Breast epithelium (tissue), 4 donors: ENCODE data around the gene SECTM1. TPM values are rescaled to one million over a fixed set of nuclear protein-coding genes. Genes with fewer than 3 reads are reported as not detected.

Experiments
- DNase-seq, 2 donors: peaks; one replicate each; pipeline ENCODE4 v3.0.0-alpha.2; 2019; ENCODE audit warnings: low spot score in 2 of 2
- H3K27ac ChIP-seq, 2 donors: fragments of 200-600 bp; sonication (generic) in 1 of 2; one replicate each; pipeline ENCODE4 v1.5.1; 2016 to 2019; ENCODE audit warnings: mild to moderate bottlenecking in 1 of 2
- H3K27me3 ChIP-seq, 2 donors: fragments of 200-600 bp; sonication (generic) in 1 of 2; one replicate each; pipeline versions ENCODE4 v1.5.1 to v1.6.0; 2017 to 2019; ENCODE audit warnings: control low read depth in 1 of 2, mild to moderate bottlenecking in 1 of 2
- H3K36me3 ChIP-seq: fragments of 200-600 bp; one replicate; pipeline ENCODE4 v1.5.1; 2019
- H3K4me1 ChIP-seq, 2 donors: fragments of 200-600 bp; sonication (generic); one replicate each; pipeline ENCODE4 v1.5.1; 2016 to 2019; ENCODE audit warnings: control low read depth in 1 of 2
- H3K4me3 ChIP-seq, 3 donors: fragments of 200-600 bp; sonication (generic); 1 replicate in 2 of 3; 2 replicates in 1 of 3; pipeline ENCODE4 v1.5.1; 2016 to 2019; ENCODE audit warnings: mild to moderate bottlenecking in 3 of 3, moderate library complexity in 2 of 3
- H3K9me3 ChIP-seq, 2 donors: fragments of 200-600 bp; sonication (generic) in 1 of 2; one replicate each; pipeline ENCODE4 v1.5.1; 2016 to 2019; ENCODE audit warnings: control low read depth in 1 of 2
- POLR2A ChIP-seq: fragments of 450-650 bp; IDR thresholded peaks from one replicate; pipeline ENCODE4 v1.6.1; 2016; ENCODE audit warnings: antibody characterized with exemption, mild to moderate bottlenecking, moderate library complexity
- POLR2AphosphoS5 ChIP-seq, 3 donors: sonication (generic); formaldehyde crosslinking; IDR thresholded peaks; one replicate each; pipeline ENCODE4 v1.6.1; 2017; ENCODE audit warnings: antibody characterized with exemption in 3 of 3
- intact Hi-C: fragments of 100-400 bp; cut with DNase I; formaldehyde crosslinking; loops from one replicate; pipeline ENCODE4 v1.15.1; 2023; ENCODE audit warnings: low total_unique reads
- total RNA-seq, 3 donors: library from RNA; depleted of rRNA; stranded (reverse); fragments of >200 nt; gene quantifications; one replicate each; pipeline ENCODE4 v1.1.0, GENCODE V29; 2016
- TF ChIP-seq, protein P1 (sequence below), 3 donors: fragments of 450-650 bp; IDR thresholded peaks; one replicate each; pipeline ENCODE4 v1.5.1; 2016 to 2017; ENCODE audit warnings: antibody characterized with exemption in 3 of 3, mild to moderate bottlenecking in 3 of 3, moderate library complexity in 3 of 3

Gene SECTM1
- total RNA-seq, 3 donors from 2014 or later: 11.5 to 23.9 (median 16.2) TPM

DNA sequence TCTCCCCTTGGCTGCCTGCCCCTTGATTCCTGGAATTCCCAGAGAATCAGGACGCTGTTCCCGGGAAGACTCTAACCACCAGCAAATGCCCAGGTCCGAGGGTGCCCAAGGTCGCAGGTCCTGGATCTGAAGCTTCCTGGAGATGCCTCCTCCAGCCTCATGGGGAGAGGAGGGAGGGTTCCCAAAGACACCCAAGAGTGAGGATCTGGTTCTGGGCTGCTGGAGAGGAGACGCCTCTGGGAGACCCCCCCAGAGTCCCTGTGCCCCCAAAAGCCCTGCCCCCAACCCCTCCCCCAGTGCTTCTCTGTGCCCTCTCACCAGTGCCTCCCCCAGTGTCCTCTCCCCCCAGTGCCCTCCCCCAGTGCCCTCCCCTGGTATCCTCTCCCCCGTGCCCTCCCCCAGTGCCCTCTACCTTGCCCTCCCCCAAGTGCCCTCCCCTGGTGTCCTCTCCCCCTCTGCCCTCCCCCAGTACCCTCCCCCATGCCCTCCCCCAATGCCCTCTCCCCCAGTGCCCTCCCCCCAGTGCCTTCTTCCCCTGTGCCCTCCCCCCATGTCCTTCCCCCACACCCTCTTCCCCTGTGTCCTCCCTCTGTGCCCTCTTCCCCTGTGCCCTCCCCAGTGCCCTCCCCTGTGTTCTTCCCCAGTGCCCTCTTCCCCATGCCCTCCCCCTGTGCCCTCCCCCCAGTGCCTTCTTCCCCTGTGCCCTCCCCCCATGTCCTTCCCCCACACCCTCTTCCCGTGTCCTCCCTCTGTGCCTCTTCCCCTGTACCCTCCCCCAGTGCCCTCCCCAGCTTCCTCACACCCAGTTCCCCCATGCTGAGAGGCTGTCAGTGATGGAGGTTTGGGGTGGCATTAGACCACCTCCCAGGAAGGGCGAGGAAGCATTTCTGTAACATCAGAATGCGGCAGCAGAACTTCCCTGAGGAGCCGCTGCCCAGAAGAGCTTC lies 6.3 kb upstream of the SECTM1 start:
- TF ChIP-seq POLR2A: no peak
- TF ChIP-seq, protein P1, sequence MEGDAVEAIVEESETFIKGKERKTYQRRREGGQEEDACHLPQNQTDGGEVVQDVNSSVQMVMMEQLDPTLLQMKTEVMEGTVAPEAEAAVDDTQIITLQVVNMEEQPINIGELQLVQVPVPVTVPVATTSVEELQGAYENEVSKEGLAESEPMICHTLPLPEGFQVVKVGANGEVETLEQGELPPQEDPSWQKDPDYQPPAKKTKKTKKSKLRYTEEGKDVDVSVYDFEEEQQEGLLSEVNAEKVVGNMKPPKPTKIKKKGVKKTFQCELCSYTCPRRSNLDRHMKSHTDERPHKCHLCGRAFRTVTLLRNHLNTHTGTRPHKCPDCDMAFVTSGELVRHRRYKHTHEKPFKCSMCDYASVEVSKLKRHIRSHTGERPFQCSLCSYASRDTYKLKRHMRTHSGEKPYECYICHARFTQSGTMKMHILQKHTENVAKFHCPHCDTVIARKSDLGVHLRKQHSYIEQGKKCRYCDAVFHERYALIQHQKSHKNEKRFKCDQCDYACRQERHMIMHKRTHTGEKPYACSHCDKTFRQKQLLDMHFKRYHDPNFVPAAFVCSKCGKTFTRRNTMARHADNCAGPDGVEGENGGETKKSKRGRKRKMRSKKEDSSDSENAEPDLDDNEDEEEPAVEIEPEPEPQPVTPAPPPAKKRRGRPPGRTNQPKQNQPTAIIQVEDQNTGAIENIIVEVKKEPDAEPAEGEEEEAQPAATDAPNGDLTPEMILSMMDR (IDR thresholded peaks at IDR 0.05): no peak
- TF ChIP-seq POLR2AphosphoS5 (IDR thresholded peaks at IDR 0.05): no peak
- no peak for DNase-seq
- Histone ChIP-seq H3K4me3 (peak overlapping the region; percentile 31 to 64 (median 44)), H3K36me3 (no peaks in the 10 kb centered on the region), H3K9me3 (no peaks in the 10 kb centered on the region), H3K27me3 (no peaks in the 10 kb centered on the region), H3K4me1 (peaks cover 0 to 4% of the 10 kb centered on the region in 2 donors), H3K27ac (peak overlapping the region; percentile 64 to 80)
- intact Hi-C loops: no loop called here

DNA sequence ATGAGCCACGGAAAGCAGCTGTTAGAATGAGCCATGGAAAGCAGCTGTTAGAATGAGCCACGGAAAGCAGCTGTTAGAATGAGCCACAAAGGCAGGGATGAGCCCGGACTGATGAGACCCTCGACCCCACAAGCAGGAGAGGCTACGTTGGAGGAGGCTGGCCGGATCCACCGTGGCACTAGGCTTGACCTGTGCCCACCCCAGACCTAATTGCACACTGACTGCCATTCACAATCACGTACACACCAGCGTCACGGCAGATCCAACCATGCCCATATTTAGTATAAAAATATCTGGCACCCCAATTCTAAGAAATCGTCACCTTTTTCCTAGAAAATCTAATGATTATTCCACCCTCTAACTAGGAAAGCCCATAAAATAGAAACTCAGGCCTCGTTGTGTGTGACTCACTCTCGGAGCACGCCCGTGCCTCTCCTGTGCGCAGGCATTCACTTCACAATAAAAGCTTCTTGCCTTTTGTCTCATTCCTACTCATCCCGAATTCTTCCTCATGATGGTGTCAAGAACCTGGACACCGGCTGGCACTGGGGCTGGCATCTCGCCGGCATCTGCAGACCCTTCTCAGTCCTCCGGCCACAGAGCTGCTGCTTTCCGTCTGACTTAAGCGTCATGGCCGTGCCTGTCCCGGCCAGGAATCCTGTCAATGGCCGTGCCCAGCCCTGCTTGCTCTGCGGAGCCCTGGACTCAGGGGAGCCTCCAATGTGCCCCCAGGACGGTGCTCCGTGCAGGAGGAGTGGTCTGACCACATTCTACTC lies 5.5 kb upstream of the SECTM1 start:
- peak in 1 of 2 donors; percentile 68 for DNase-seq
- peaks cover 3 to 4% of the 10 kb centered on the region in 2 donors for H3K4me1 ChIP-seq
- TF ChIP-seq, protein P1 (IDR thresholded peaks at IDR 0.05): no peak
- TF ChIP-seq POLR2AphosphoS5 (IDR thresholded peaks at IDR 0.05) (peak in 1 of 3 donors; percentile 61), POLR2A (peak; percentile 17)
- no peaks in the 10 kb centered on the region for H3K9me3 ChIP-seq
- H3K36me3 ChIP-seq: no peaks in the 10 kb centered on the region
- intact Hi-C loops: no loop called here
- H3K27me3 ChIP-seq: no peaks in the 10 kb centered on the region
- H3K27ac ChIP-seq: peak overlapping the region; percentile 64 to 80
- peak overlapping the region; percentile 31 to 64 (median 44) for H3K4me3 ChIP-seq

DNA sequence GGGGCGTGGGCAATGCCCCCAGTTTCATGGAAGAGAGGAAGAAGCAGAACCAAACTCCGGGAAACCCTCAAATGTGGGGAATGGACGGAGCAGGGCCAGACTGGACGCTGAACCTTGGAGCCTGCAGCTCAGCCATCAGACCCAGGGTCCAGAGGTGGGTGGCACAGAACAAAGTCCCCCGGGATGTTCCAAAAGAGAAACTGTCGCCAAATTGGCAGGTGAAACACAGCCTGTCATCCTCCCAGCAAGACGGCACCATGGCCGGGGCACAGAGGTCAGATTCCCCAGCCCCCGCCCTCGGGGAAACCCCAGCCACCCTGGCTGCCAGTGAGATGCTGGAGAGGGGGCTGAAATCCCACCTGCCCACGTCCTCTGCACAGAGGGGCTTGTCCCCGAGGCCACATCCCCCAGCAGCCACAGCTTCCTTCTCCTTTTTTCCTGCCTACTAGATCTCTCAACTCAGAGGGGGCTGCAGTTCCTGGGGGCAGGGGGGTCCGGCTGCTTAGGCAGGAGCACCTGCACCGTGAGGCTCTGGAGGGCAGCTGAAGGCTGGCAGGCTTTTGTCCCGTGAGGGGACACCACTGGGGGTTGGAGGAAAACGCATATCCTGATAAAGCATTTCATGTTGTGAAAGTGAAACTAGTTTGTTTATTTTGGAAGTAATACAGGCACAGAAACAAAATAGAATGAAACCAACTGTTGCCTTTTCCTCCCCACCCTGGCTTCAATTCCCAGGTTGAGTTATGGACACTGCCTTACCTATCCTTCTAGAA lies 1.2 kb upstream of the SECTM1 start:
- H3K4me3 ChIP-seq: peak overlapping the region; percentile 63 to 69 (median 66)
- no peaks in the 10 kb centered on the region for H3K9me3 ChIP-seq
- H3K27me3 ChIP-seq: no peaks in the 10 kb centered on the region
- intact Hi-C loops: no loop called here
- H3K36me3 ChIP-seq: no peaks in the 10 kb centered on the region
- peaks cover 9 to 15% of the 10 kb centered on the region in 2 donors for H3K4me1 ChIP-seq
- peak overlapping the region; percentile 73 to 77 for H3K27ac ChIP-seq
- no peak for DNase-seq
- TF ChIP-seq POLR2AphosphoS5 (IDR thresholded peaks at IDR 0.05) (no peak), POLR2A (no peak)
- TF ChIP-seq, protein P1 (IDR thresholded peaks at IDR 0.05): no peak

DNA sequence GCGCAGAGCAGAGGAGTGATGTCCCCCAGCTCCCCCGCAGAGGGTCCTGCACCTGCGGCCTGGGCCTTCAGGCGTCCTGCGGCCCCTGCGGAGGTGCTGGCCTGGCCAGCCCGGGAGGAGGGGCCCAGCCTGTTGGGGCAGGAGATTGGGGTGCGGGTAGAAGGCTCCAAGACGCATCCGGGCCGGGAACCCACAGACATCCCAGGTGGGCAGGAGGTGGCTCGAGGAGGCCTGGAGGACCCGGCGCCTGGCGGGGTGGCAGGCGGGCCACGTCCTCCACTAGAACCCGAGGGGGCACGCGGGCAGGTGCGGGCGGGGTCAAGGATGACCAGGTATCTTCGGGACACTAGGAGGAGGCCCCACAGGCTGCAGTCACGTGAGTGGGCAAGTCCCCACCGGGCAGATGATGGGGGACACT lies 647 bp upstream of the SECTM1 start:
- no peaks in the 10 kb centered on the region for H3K9me3 ChIP-seq
- H3K36me3 ChIP-seq: no peaks in the 10 kb centered on the region
- H3K4me1 ChIP-seq: peaks cover 5 to 15% of the 10 kb centered on the region in 2 donors
- no peaks in the 10 kb centered on the region for H3K27me3 ChIP-seq
- H3K4me3 ChIP-seq: peak overlapping the region; percentile 63 to 69 (median 66)
- no peak for TF ChIP-seq POLR2AphosphoS5 (IDR thresholded peaks at IDR 0.05)
- TF ChIP-seq, protein P1 (IDR thresholded peaks at IDR 0.05): no peak
- no peak for TF ChIP-seq POLR2A
- H3K27ac ChIP-seq: peak overlapping the region; percentile 73 to 77
- intact Hi-C loops: no loop called here
- DNase-seq: no peak
